ENCODE results near the gene COPS9. TPM values are rescaled to one million over a fixed set of nuclear protein-coding genes. Genes with fewer than 3 reads are reported as not detected.

Gene COPS9
- total and polyA plus RNA-seq, 5 donors = 172 to 618 (median 191) TPM

- H3K4me1 ChIP-seq (ENCODE audit: control insufficient read depth, insufficient read depth, low read length) = no peaks in the 10 kb centered on the region
- 58% methylated on average over 7 of the region's 7 CpGs for WGBS
- no peaks in the 10 kb centered on the region for H3K27me3 ChIP-seq (ENCODE audit: control insufficient read depth, insufficient read depth)
- H3K4me3 ChIP-seq (ENCODE audit: low read length) = no peak overlapping the region
- ATAC-seq (no peak), DNase-seq (no peak)
- intact Hi-C loops (cut with DNase I) = no loop called here
- H3K9me3 ChIP-seq (ENCODE audit: control insufficient read depth, low read length) = no peaks in the 10 kb centered on the region
- no peak overlapping the region for H3K27ac ChIP-seq (ENCODE audit: low read length)
Measured at GRCh38 chr2:240174496-240174895, 38.4 kb upstream of the COPS9 start.

- Histone ChIP-seq H3K4me3 (ENCODE audit: low read length) (no peak overlapping the region), H3K4me1 (ENCODE audit: control insufficient read depth, insufficient read depth, low read length) (no peaks in the 10 kb centered on the region), H3K27ac (ENCODE audit: low read length) (no peak overlapping the region), H3K9me3 (ENCODE audit: control insufficient read depth, low read length) (no peaks in the 10 kb centered on the region), H3K27me3 (ENCODE audit: control insufficient read depth, insufficient read depth) (no peaks in the 10 kb centered on the region)
- no peak for ATAC-seq
- intact Hi-C loops (cut with DNase I) = no loop called here
- DNase-seq = no peak
- WGBS = 85% methylated on average over 13 of the region's 13 CpGs
Measured at GRCh38 chr2:240172071-240172895, 36.2 kb upstream of the COPS9 start.

GRCh38 chr2:240170883-240171282 lies 34.8 kb upstream of the COPS9 start:
- Histone ChIP-seq H3K27me3 (ENCODE audit: control insufficient read depth, insufficient read depth) (no peaks in the 10 kb centered on the region), H3K4me3 (ENCODE audit: low read length) (no peak overlapping the region), H3K27ac (ENCODE audit: low read length) (no peak overlapping the region), H3K4me1 (ENCODE audit: control insufficient read depth, insufficient read depth, low read length) (no peaks in the 10 kb centered on the region), H3K9me3 (ENCODE audit: control insufficient read depth, low read length) (no peaks in the 10 kb centered on the region)
- intact Hi-C loops (cut with DNase I) = no loop called here
- 71% methylated on average over 3 of the region's 3 CpGs for WGBS
- no peak for ATAC-seq
- no peak for DNase-seq

- ATAC-seq (no peak), DNase-seq (no peak)
- WGBS = 36% methylated on average over 6 of the region's 6 CpGs
- H3K4me1 ChIP-seq (ENCODE audit: control insufficient read depth, insufficient read depth, low read length) = no peaks in the 10 kb centered on the region
- H3K4me3 ChIP-seq (ENCODE audit: low read length) = no peak overlapping the region
- H3K9me3 ChIP-seq (ENCODE audit: control insufficient read depth, low read length) = no peaks in the 10 kb centered on the region
- intact Hi-C loops (cut with DNase I) = no loop called here
- H3K27ac ChIP-seq (ENCODE audit: low read length) = no peak overlapping the region
- no peaks in the 10 kb centered on the region for H3K27me3 ChIP-seq (ENCODE audit: control insufficient read depth, insufficient read depth)
Measured at GRCh38 chr2:240170354-240170735, 34.2 kb upstream of the COPS9 start.

GRCh38 chr2:240169486-240170353 lies 33.6 kb upstream of the COPS9 start:
- intact Hi-C loops (cut with DNase I) = no loop called here
- Histone ChIP-seq H3K9me3 (ENCODE audit: control insufficient read depth, low read length) (no peaks in the 10 kb centered on the region), H3K4me1 (ENCODE audit: control insufficient read depth, insufficient read depth, low read length) (no peaks in the 10 kb centered on the region), H3K4me3 (ENCODE audit: low read length) (no peak overlapping the region), H3K27ac (ENCODE audit: low read length) (no peak overlapping the region), H3K27me3 (ENCODE audit: control insufficient read depth, insufficient read depth) (no peaks in the 10 kb centered on the region)
- WGBS = 78% methylated on average over 15 of the region's 15 CpGs
- DNase-seq (no peak), ATAC-seq (no peak)

GRCh38 chr2:240168546-240169361 lies 32.6 kb upstream of the COPS9 start:
- WGBS = 85% methylated on average over 26 of the region's 26 CpGs
- Histone ChIP-seq H3K9me3 (ENCODE audit: control insufficient read depth, low read length) (no peaks in the 10 kb centered on the region), H3K27me3 (ENCODE audit: control insufficient read depth, insufficient read depth) (no peaks in the 10 kb centered on the region), H3K27ac (ENCODE audit: low read length) (no peak overlapping the region), H3K4me1 (ENCODE audit: control insufficient read depth, insufficient read depth, low read length) (no peaks in the 10 kb centered on the region), H3K4me3 (ENCODE audit: low read length) (no peak overlapping the region)
- intact Hi-C loops (cut with DNase I) = no loop called here
- DNase-seq (no peak), ATAC-seq (no peak)

GRCh38 chr2:240168041-240168440 lies 31.9 kb upstream of the COPS9 start:
- 86% methylated on average over 18 of the region's 18 CpGs for WGBS
- intact Hi-C loops (cut with DNase I) = no loop called here
- DNase-seq (no peak), ATAC-seq (no peak)
- no peaks in the 10 kb centered on the region for H3K9me3 ChIP-seq (ENCODE audit: control insufficient read depth, low read length)
- H3K4me1 ChIP-seq (ENCODE audit: control insufficient read depth, insufficient read depth, low read length) = no peaks in the 10 kb centered on the region
- no peak overlapping the region for H3K4me3 ChIP-seq (ENCODE audit: low read length)
- H3K27ac ChIP-seq (ENCODE audit: low read length) = no peak overlapping the region
- no peaks in the 10 kb centered on the region for H3K27me3 ChIP-seq (ENCODE audit: control insufficient read depth, insufficient read depth)

- Histone ChIP-seq H3K9me3 (ENCODE audit: control insufficient read depth, low read length) (no peaks in the 10 kb centered on the region), H3K4me1 (ENCODE audit: control insufficient read depth, insufficient read depth, low read length) (no peaks in the 10 kb centered on the region), H3K27ac (ENCODE audit: low read length) (no peak overlapping the region), H3K4me3 (ENCODE audit: low read length) (no peak overlapping the region), H3K27me3 (ENCODE audit: control insufficient read depth, insufficient read depth) (no peaks in the 10 kb centered on the region)
- ATAC-seq (no peak), DNase-seq (no peak)
- 83% methylated on average over 9 of the region's 9 CpGs for WGBS
- intact Hi-C loops (cut with DNase I) = no loop called here
Measured at GRCh38 chr2:240167588-240167880, 31.4 kb upstream of the COPS9 start.

- H3K27ac ChIP-seq (ENCODE audit: low read length) = no peak overlapping the region
- ATAC-seq = no peak
- no peak overlapping the region for H3K4me3 ChIP-seq (ENCODE audit: low read length)
- WGBS = 82% methylated on average over 21 of the region's 21 CpGs
- intact Hi-C loops (cut with DNase I) = no loop called here
- H3K4me1 ChIP-seq (ENCODE audit: control insufficient read depth, insufficient read depth, low read length) = no peaks in the 10 kb centered on the region
- no peaks in the 10 kb centered on the region for H3K9me3 ChIP-seq (ENCODE audit: control insufficient read depth, low read length)
- DNase-seq = no peak
- no peaks in the 10 kb centered on the region for H3K27me3 ChIP-seq (ENCODE audit: control insufficient read depth, insufficient read depth)
Measured at GRCh38 chr2:240166761-240167587, 30.9 kb upstream of the COPS9 start.

- no peaks in the 10 kb centered on the region for H3K27me3 ChIP-seq (ENCODE audit: control insufficient read depth, insufficient read depth)
- no peak overlapping the region for H3K4me3 ChIP-seq (ENCODE audit: low read length)
- ATAC-seq = no peak
- H3K9me3 ChIP-seq (ENCODE audit: control insufficient read depth, low read length) = no peaks in the 10 kb centered on the region
- DNase-seq = no peak
- H3K27ac ChIP-seq (ENCODE audit: low read length) = no peak overlapping the region
- H3K4me1 ChIP-seq (ENCODE audit: control insufficient read depth, insufficient read depth, low read length) = no peaks in the 10 kb centered on the region
- 69% methylated on average over 5 of the region's 5 CpGs for WGBS
- intact Hi-C loops (cut with DNase I) = no loop called here
Measured at GRCh38 chr2:240166191-240166590, 30.1 kb upstream of the COPS9 start.

All from right cardiac atrium (tissue), 5 donors.